HEK293 (cell line): Measurements from ENCODE around the gene ZNF334.

Experiments
- CTCF ChIA-PET: fragments of 350-600 bp; formaldehyde crosslinking; extraction: SDS; loops from one replicate; lab custom pipeline; 2021; ENCODE audit warnings: antibody characterized with exemption; lab: Yijun Ruan, JAX
- POLR2A ChIA-PET: fragments of 300-600 bp; formaldehyde crosslinking; extraction: SDS; loops from one replicate; lab custom pipeline; 2020; ENCODE audit warnings: antibody characterized with exemption, inconsistent platforms; lab: Yijun Ruan, JAX
- H3K27ac ChIP-seq: fragments of 200-500 bp; sonication (Bioruptor generic); 2 replicates; pipeline ENCODE4 v1.5.1; 2014; ENCODE audit warnings: low read depth, low read length, control low read depth, inconsistent platforms; ENCODE audit errors: extremely low read depth
- H3K36me3 ChIP-seq, 2 experiments: fragments of 200-500 bp in 1 of 2; sonication (Bioruptor generic) in 1 of 2; 1 replicate in 1 of 2; 2 replicates in 1 of 2; pipeline ENCODE4 v1.5.1; 2014 to 2017; ENCODE audit warnings: inconsistent platforms in 2 of 2, low read length in 2 of 2; ENCODE audit not compliant: control insufficient read depth in 2 of 2, insufficient read depth in 1 of 2
- H3K4me1 ChIP-seq: fragments of 200-500 bp; sonication (Bioruptor generic); 2 replicates; pipeline ENCODE4 v1.5.1; 2014; ENCODE audit warnings: mild to moderate bottlenecking, low read length, inconsistent platforms; ENCODE audit not compliant: control insufficient read depth, insufficient read depth
- H3K4me3 ChIP-seq: 2 replicates; pipeline ENCODE4 v1.5.1; 2011; ENCODE audit warnings: low read depth, mild to moderate bottlenecking, control low read depth, low read length, moderate library complexity
- H3K9me3 ChIP-seq: fragments of 200-500 bp; sonication (Bioruptor generic); 2 replicates; pipeline ENCODE4 v1.5.1; 2014; ENCODE audit warnings: low read depth, low read length, inconsistent platforms; ENCODE audit not compliant: control insufficient read depth, insufficient read depth
- BCL11A ChIP-seq: fragments of 450-650 bp; formaldehyde crosslinking; IDR thresholded peaks from 2 replicates; pipeline ENCODE4 v1.5.1; 2016; ENCODE audit warnings: low read depth, missing biosample characterization, missing genetic modification characterization
- CTCF ChIP-seq: fragments of 450-650 bp; formaldehyde crosslinking; IDR thresholded peaks from 2 replicates; pipeline ENCODE4 v1.5.1; 2016; ENCODE audit warnings: missing biosample characterization, missing genetic modification characterization
- GLIS1 ChIP-seq: fragments of 450-650 bp; formaldehyde crosslinking; IDR thresholded peaks from 2 replicates; pipeline ENCODE4 v1.5.1; 2016; ENCODE audit warnings: missing biosample characterization, missing genetic modification characterization
- HIC1 ChIP-seq: fragments of 450-650 bp; formaldehyde crosslinking; IDR thresholded peaks from 2 replicates; pipeline ENCODE4 v1.5.1; 2016; ENCODE audit warnings: missing biosample characterization, missing genetic modification characterization
- KLF8 ChIP-seq: fragments of 450-650 bp; formaldehyde crosslinking; IDR thresholded peaks from 2 replicates; pipeline ENCODE4 v1.5.1; 2016; ENCODE audit warnings: missing biosample characterization, missing genetic modification characterization
- MEIS1 ChIP-seq: sonication (generic); formaldehyde crosslinking; IDR thresholded peaks from 2 replicates; pipeline ENCODE4 v1.8.1; 2022; ENCODE audit warnings: missing genetic modification reagents, mild to moderate bottlenecking, borderline replicate concordance
- YY2 ChIP-seq: fragments of 450-650 bp; formaldehyde crosslinking; IDR thresholded peaks from 2 replicates; pipeline ENCODE4 v1.5.1; 2016; ENCODE audit warnings: missing biosample characterization, missing genetic modification characterization
- ZNF157 ChIP-seq: fragments of 450-650 bp; formaldehyde crosslinking; IDR thresholded peaks from 2 replicates; pipeline ENCODE4 v1.5.1; 2016; ENCODE audit warnings: missing biosample characterization, missing genetic modification characterization
- ZNF266 ChIP-seq: fragments of 450-650 bp; formaldehyde crosslinking; IDR thresholded peaks from 2 replicates; pipeline ENCODE4 v1.5.1; 2016; ENCODE audit warnings: missing biosample characterization, missing genetic modification characterization, low read depth
- ZNF341 ChIP-seq: fragments of 450-650 bp; formaldehyde crosslinking; IDR thresholded peaks from 2 replicates; pipeline ENCODE4; 2016; ENCODE audit warnings: low read depth, missing biosample characterization, missing genetic modification characterization
- ZNF510 ChIP-seq: fragments of 450-650 bp; formaldehyde crosslinking; IDR thresholded peaks from 2 replicates; pipeline ENCODE4 v1.5.1; 2018; ENCODE audit warnings: mild to moderate bottlenecking, missing genetic modification characterization, missing biosample characterization; ENCODE audit not compliant: insufficient replicate concordance
- ZNF571 ChIP-seq: fragments of 450-650 bp; formaldehyde crosslinking; IDR thresholded peaks from 2 replicates; pipeline ENCODE4 v1.5.0; 2017; ENCODE audit warnings: missing biosample characterization, missing genetic modification characterization
- ZNF626 ChIP-seq: fragments of 450-650 bp; sonication (Bioruptor Pico); formaldehyde crosslinking; IDR thresholded peaks from 2 replicates; pipeline ENCODE4 v1.5.1; 2018; ENCODE audit warnings: missing biosample characterization, missing genetic modification characterization, inconsistent platforms
- ZNF645 ChIP-seq: fragments of 450-650 bp; formaldehyde crosslinking; IDR thresholded peaks from 2 replicates; pipeline ENCODE4; 2016; ENCODE audit warnings: missing biosample characterization, missing genetic modification characterization
- ZNF692 ChIP-seq: fragments of 450-650 bp; formaldehyde crosslinking; IDR thresholded peaks from 2 replicates; pipeline ENCODE4 v1.5.1; 2016; ENCODE audit warnings: missing biosample characterization, missing genetic modification characterization
- ZNF785 ChIP-seq: fragments of 450-650 bp; formaldehyde crosslinking; IDR thresholded peaks from 2 replicates; pipeline ENCODE4 v1.5.1; 2016; ENCODE audit warnings: missing biosample characterization, missing genetic modification characterization

Gene ZNF334

GRCh38 chr20:46477640-46478039 lies 35.7 kb downstream of the ZNF334 start:
- POLR2A ChIA-PET: no interaction called here
- Histone ChIP-seq H3K9me3 (no peaks in the 10 kb centered on the region), H3K36me3 (no peaks in the 10 kb centered on the region), H3K4me3 (no peak overlapping the region), H3K27ac (no peak overlapping the region), H3K4me1 (no peaks in the 10 kb centered on the region)
- no peak for TF ChIP-seq ZNF510 (tag by site-specific recombination)
- no peak for TF ChIP-seq ZNF626 (tag by site-specific recombination)
- no peak for TF ChIP-seq ZNF157 (tag by site-specific recombination)
- TF ChIP-seq KLF8 (tag by site-specific recombination): no peak
- TF ChIP-seq ZNF645 (tag by site-specific recombination): no peak
- no peak for TF ChIP-seq ZNF341 (tag by site-specific recombination)
- TF ChIP-seq HIC1 (tag by site-specific recombination): no peak
- no peak for TF ChIP-seq GLIS1 (tag by site-specific recombination)
- TF ChIP-seq CTCF (tag by site-specific recombination): no peak
- TF ChIP-seq BCL11A (tag by site-specific recombination): no peak
- TF ChIP-seq ZNF692 (tag by site-specific recombination): no peak
- no peak for TF ChIP-seq ZNF266 (tag by site-specific recombination)
- no peak for TF ChIP-seq ZNF785 (tag by site-specific recombination)
- TF ChIP-seq MEIS1 (CRISPR knock-in tag): no peak
- no peak for TF ChIP-seq ZNF571 (tag by site-specific recombination)
- CTCF ChIA-PET: no interaction called here

- POLR2A ChIA-PET: no interaction called here
Measured at GRCh38 chr20:46477225-46477624, 36.1 kb downstream of the ZNF334 start.

More at GRCh38 chr20:46477225-46477624, 36.1 kb downstream of the ZNF334 start:
- CTCF ChIA-PET: no interaction called here
- Histone ChIP-seq H3K4me3 (no peak overlapping the region), H3K36me3 (no peaks in the 10 kb centered on the region), H3K9me3 (no peaks in the 10 kb centered on the region), H3K4me1 (no peaks in the 10 kb centered on the region), H3K27ac (no peak overlapping the region)
- TF ChIP-seq YY2 (tag by site-specific recombination): no peak
- TF ChIP-seq CTCF (tag by site-specific recombination): 0 out of 2 replicates have a peak, but pooled peaks have one; percentile 7
- TF ChIP-seq, all 188 proteins: peak for 1
